H1 (cell line): Measurements from ENCODE around the gene NMT2. TPM values are rescaled to one million over a fixed set of nuclear protein-coding genes. Genes with fewer than 3 reads are reported as not detected.

Experiments
- CHD7 ChIP-seq: fragments of 300-600 bp; sonication (generic); IDR thresholded peaks from 2 replicates; pipeline ENCODE4 v1.7.1; 2012; ENCODE audit warnings: low read length, moderate library complexity, mild to moderate bottlenecking, inconsistent platforms; ENCODE audit not compliant: insufficient replicate concordance
- CREB1 ChIP-seq: IDR thresholded peaks from 2 replicates; pipeline ENCODE4 v1.6.1; 2012; ENCODE audit warnings: inconsistent platforms
- CTCF ChIP-seq, 3 experiments: IDR thresholded peaks; 1 replicate in 2 of 3; 2 replicates in 1 of 3; pipeline versions ENCODE4 v1.5.1 to v1.6.1; 2011; ENCODE audit warnings: low read length in 3 of 3, mild to moderate bottlenecking in 3 of 3, inconsistent platforms in 2 of 3, low read depth in 1 of 3, moderate library complexity in 1 of 3; ENCODE audit not compliant: insufficient read depth in 1 of 3; ENCODE audit errors: control extremely low read depth in 1 of 3
- FOSL1 ChIP-seq: IDR thresholded peaks from 2 replicates; pipeline ENCODE4 v1.6.1; 2011; ENCODE audit warnings: mild to moderate bottlenecking, low read depth, low read length, moderate library complexity; ENCODE audit not compliant: insufficient read depth
- HDAC2 ChIP-seq, 2 experiments: fragments of 300-600 bp in 1 of 2; sonication (generic) in 1 of 2; IDR thresholded peaks; 2 replicates each; pipeline ENCODE4 v1.6.1; 2011 to 2012; ENCODE audit warnings: low read depth in 2 of 2, low read length in 2 of 2, mild to moderate bottlenecking in 2 of 2, moderate library complexity in 2 of 2, borderline replicate concordance in 1 of 2, inconsistent platforms in 1 of 2
- JUN ChIP-seq: IDR thresholded peaks from 2 replicates; pipeline ENCODE4 v1.6.1; 2011; ENCODE audit warnings: low read depth, mild to moderate bottlenecking, improper control_type of control experiment, low read length
- SP1 ChIP-seq: IDR thresholded peaks from 2 replicates; pipeline ENCODE4 v1.6.1; 2011; ENCODE audit warnings: low read depth, low read length
- polyA plus RNA-seq, 7 experiments: library from polyadenylated mRNA; depleted of rRNA in 3 of 7; stranded (reverse) in 5 of 7; unstranded in 2 of 7; fragments of >200 nt in 5 of 7; fragments of 200-250 nt in 2 of 7; gene quantifications; 1 replicate in 5 of 7; 2 replicates in 1 of 7; 4 replicates in 1 of 7; pipeline versions ENCODE4 v1.2.1 to v1.2.3, GENCODE V29; 2011 to 2013; ENCODE audit warnings: missing spikeins in 2 of 7, mixed read lengths in 2 of 7
- total RNA-seq: library from RNA; stranded (reverse); fragmentation: NEBNext Ultra II Directional; extraction: Animal tissue kit (Norgen Biotek cat#: 25700); gene quantifications from 2 replicates; pipeline ENCODE4 v1.2.1, GENCODE V29; 2021
- TF ChIP-seq, protein P1 (sequence below): IDR thresholded peaks from 2 replicates; pipeline ENCODE4 v1.6.1; 2011; ENCODE audit warnings: low read length, improper control_type of control experiment

Gene NMT2
- total and polyA plus RNA-seq, 2 of the 8 experiments (the other 6 are each of a cell fraction or from before 2014, with no cell fraction given): 4.4 to 15.4 TPM

DNA sequence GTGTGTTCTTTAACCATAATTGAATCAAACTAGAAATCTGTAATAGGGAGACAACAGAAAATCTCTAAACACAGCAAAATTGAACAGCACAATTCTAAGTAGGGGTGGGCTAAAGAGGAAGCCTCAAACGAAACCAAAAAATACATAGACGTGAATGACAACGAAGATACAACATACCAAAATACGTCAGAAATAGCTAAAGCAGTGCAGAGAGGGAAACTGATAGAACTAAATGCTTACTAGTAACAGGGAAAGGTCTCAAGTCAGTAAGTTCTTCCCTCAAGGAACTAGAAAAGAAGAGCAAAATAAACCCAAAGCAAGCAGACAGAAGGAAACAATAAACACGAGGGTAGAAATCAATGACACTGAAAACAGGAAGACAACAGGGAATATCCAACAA lies 52.3 kb downstream of the NMT2 start (continued):
- TF ChIP-seq CHD7: no peak
- no peak for TF ChIP-seq CREB1
- no peak for TF ChIP-seq SP1
- TF ChIP-seq CTCF (IDR thresholded peaks at IDR 0.05; ENCODE audit: control extremely low read depth in 1 of 3, insufficient read depth in 1 of 3, low read depth in 1 of 3, low read length in 3 of 3): no peak
- TF ChIP-seq FOSL1: no peak
- TF ChIP-seq, protein P1, sequence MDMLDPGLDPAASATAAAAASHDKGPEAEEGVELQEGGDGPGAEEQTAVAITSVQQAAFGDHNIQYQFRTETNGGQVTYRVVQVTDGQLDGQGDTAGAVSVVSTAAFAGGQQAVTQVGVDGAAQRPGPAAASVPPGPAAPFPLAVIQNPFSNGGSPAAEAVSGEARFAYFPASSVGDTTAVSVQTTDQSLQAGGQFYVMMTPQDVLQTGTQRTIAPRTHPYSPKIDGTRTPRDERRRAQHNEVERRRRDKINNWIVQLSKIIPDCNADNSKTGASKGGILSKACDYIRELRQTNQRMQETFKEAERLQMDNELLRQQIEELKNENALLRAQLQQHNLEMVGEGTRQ: no peak
- no peak for TF ChIP-seq JUN
- no peak for TF ChIP-seq HDAC2 (IDR thresholded peaks at IDR 0.05; ENCODE audit: borderline replicate concordance in 1 of 2, low read depth in 2 of 2, low read length in 2 of 2)
